ENCODE measurements around the gene GALNTL6.

The GALNTL6 gene

GRCh38 chr4:171948038-171948437 is 134.8 kb downstream of the GALNTL6 start:
- Histone ChIP-seq H3K27ac (replicated peaks) (no peak overlapping the region), H3K27me3 (ENCODE audit: insufficient read depth, poor library complexity, severe bottlenecking) (no peaks in the 10 kb centered on the region), H3K4me3 (replicated peaks; ENCODE audit: insufficient read depth, low read length) (no peak overlapping the region)
- no peak for DNase-seq (ENCODE audit: low read depth in 1 of 2, low spot score in 1 of 2)
- TF ChIP-seq SPI1 (IDR thresholded peaks at IDR 0.05; ENCODE audit: borderline replicate concordance, low read depth) (no peak), CTCF (IDR thresholded peaks at IDR 0.05; ENCODE audit: insufficient read depth, low read length) (no peak), REST (IDR thresholded peaks at IDR 0.05; ENCODE audit: insufficient replicate concordance, low read depth) (no peak), GABPA (IDR thresholded peaks at IDR 0.05; ENCODE audit: low read depth) (no peak), POLR2AphosphoS5 (IDR thresholded peaks at IDR 0.05; ENCODE audit: low read depth) (no peak)

GRCh38 chr4:171954650-171955049 is 141.4 kb downstream of the GALNTL6 start:
- peak; percentile 2 to 7 for DNase-seq (ENCODE audit: low read depth in 1 of 2, low spot score in 1 of 2)
- no peak for TF ChIP-seq REST (IDR thresholded peaks at IDR 0.05; ENCODE audit: insufficient replicate concordance, low read depth)
- no peak for TF ChIP-seq SPI1 (IDR thresholded peaks at IDR 0.05; ENCODE audit: borderline replicate concordance, low read depth)
- no peak overlapping the region for H3K4me3 ChIP-seq (replicated peaks; ENCODE audit: insufficient read depth, low read length)
- no peak overlapping the region for H3K27ac ChIP-seq (replicated peaks)
- H3K27me3 ChIP-seq (ENCODE audit: insufficient read depth, poor library complexity, severe bottlenecking), result no peaks in the 10 kb centered on the region

- no peak overlapping the region for H3K4me3 ChIP-seq (replicated peaks; ENCODE audit: insufficient read depth, low read length)
- H3K27ac ChIP-seq (replicated peaks), result no peak overlapping the region
- no peaks in the 10 kb centered on the region for H3K27me3 ChIP-seq (ENCODE audit: insufficient read depth, poor library complexity, severe bottlenecking)
- no peak for TF ChIP-seq CTCF (IDR thresholded peaks at IDR 0.05; ENCODE audit: insufficient read depth, low read length)
- no peak for TF ChIP-seq SPI1 (IDR thresholded peaks at IDR 0.05; ENCODE audit: borderline replicate concordance, low read depth)
- TF ChIP-seq GABPA (IDR thresholded peaks at IDR 0.05; ENCODE audit: low read depth), result no peak
- no peak for DNase-seq (ENCODE audit: low read depth in 1 of 2, low spot score in 1 of 2)
Observed at GRCh38 chr4:171956678-171957077, 143.5 kb downstream of the GALNTL6 start.

GRCh38 chr4:171962110-171962509 is 148.9 kb downstream of the GALNTL6 start:
- Histone ChIP-seq H3K4me3 (replicated peaks; ENCODE audit: insufficient read depth, low read length) (no peak overlapping the region), H3K27me3 (ENCODE audit: insufficient read depth, poor library complexity, severe bottlenecking) (no peaks in the 10 kb centered on the region), H3K27ac (replicated peaks) (no peak overlapping the region)
- no peak for TF ChIP-seq CTCF (IDR thresholded peaks at IDR 0.05; ENCODE audit: insufficient read depth, low read length)
- no peak for TF ChIP-seq REST (IDR thresholded peaks at IDR 0.05; ENCODE audit: insufficient replicate concordance, low read depth)
- TF ChIP-seq SPI1 (IDR thresholded peaks at IDR 0.05; ENCODE audit: borderline replicate concordance, low read depth), result no peak
- TF ChIP-seq POLR2AphosphoS5 (IDR thresholded peaks at IDR 0.05; ENCODE audit: low read depth), result no peak
- no peak for TF ChIP-seq GABPA (IDR thresholded peaks at IDR 0.05; ENCODE audit: low read depth)
- no peak for DNase-seq (ENCODE audit: low read depth in 1 of 2, low spot score in 1 of 2)

All from HL-60 (cell line).